WTC11 (cell line): ENCODE results near the gene ATP6V1D. TPM values are rescaled to one million over a fixed set of nuclear protein-coding genes. Genes with fewer than 3 reads are reported as not detected.
A peak's percentile ranks its signal among the peaks of the same experiment; 100 is the strongest.

Source experiments
- ATAC-seq: fragments of 200-7000 bp; cut with Tn5 transposase; 2 replicates; pipeline ENCODE4 v1.10.0; 2021; ENCODE audit warnings: mild to moderate bottlenecking, moderate library complexity
- CTCF ChIA-PET: fragments of 300-600 bp; sonication (Branson Sonifier 250); formaldehyde crosslinking; loops from one replicate; lab custom pipeline; 2021; ENCODE audit warnings: antibody characterized with exemption; lab: Charles Lee
- POLR2A ChIA-PET: fragments of 350-600 bp; sonication (Branson Sonifier 250); formaldehyde crosslinking; loops from one replicate; lab custom pipeline; 2021; ENCODE audit warnings: antibody characterized with exemption; lab: Charles Lee
- DNase-seq: peaks from one replicate; pipeline ENCODE4 v3.0.0; 2021; ENCODE audit warnings: low spot score
- H3K27ac Mint-ChIP-seq: 2 replicates; pipeline ENCODE4 v1.8.0; 2021; ENCODE audit warnings: mixed read lengths
- H3K27me3 Mint-ChIP-seq: 2 replicates; pipeline ENCODE4 v1.8.0; 2021; ENCODE audit warnings: low read depth, mild to moderate bottlenecking, moderate library complexity, mixed read lengths
- H3K36me3 Mint-ChIP-seq: 2 replicates; pipeline ENCODE4 v1.8.0; 2021; ENCODE audit warnings: mixed read lengths
- H3K4me1 Mint-ChIP-seq: 2 replicates; pipeline ENCODE4 v1.8.0; 2022; ENCODE audit warnings: mixed read lengths
- H3K4me3 Mint-ChIP-seq: 2 replicates; pipeline ENCODE4 v1.8.0; 2021; ENCODE audit warnings: mild to moderate bottlenecking, moderate library complexity, mixed read lengths
- H3K9me3 Mint-ChIP-seq: 2 replicates; pipeline ENCODE4 v1.8.0; 2021; ENCODE audit warnings: mixed read lengths
- CBFB ChIP-seq: sonication (generic); formaldehyde crosslinking; IDR thresholded peaks from 2 replicates; pipeline ENCODE4 v1.8.1; 2022; ENCODE audit warnings: mild to moderate bottlenecking, low read depth, missing genetic modification reagents
- EMX1 ChIP-seq: fragments of 250-450 bp; sonication (Bioruptor Pico); IDR thresholded peaks from 2 replicates; pipeline ENCODE4 v1.8.0; 2021; ENCODE audit warnings: mild to moderate bottlenecking
- ETV6 ChIP-seq: sonication (generic); formaldehyde crosslinking; IDR thresholded peaks from 2 replicates; pipeline ENCODE4 v1.8.1; 2022; ENCODE audit warnings: mild to moderate bottlenecking, missing genetic modification reagents
- FOXP1 ChIP-seq: sonication (generic); formaldehyde crosslinking; IDR thresholded peaks from 2 replicates; pipeline ENCODE4 v1.8.0; 2022; ENCODE audit warnings: missing genetic modification reagents, mild to moderate bottlenecking, moderate library complexity, borderline replicate concordance
- GABPB1 ChIP-seq: sonication (generic); formaldehyde crosslinking; IDR thresholded peaks from 2 replicates; pipeline ENCODE4 v1.8.1; 2023; ENCODE audit warnings: mild to moderate bottlenecking, missing genetic modification reagents
- MYBL2 ChIP-seq: sonication (generic); formaldehyde crosslinking; IDR thresholded peaks from 2 replicates; pipeline ENCODE4 v1.8.1; 2023; ENCODE audit warnings: mild to moderate bottlenecking, moderate library complexity, missing genetic modification reagents
- NR3C1 ChIP-seq: sonication (generic); formaldehyde crosslinking; conservative IDR thresholded peaks from 2 replicates; pipeline ENCODE4 v1.8.1; 2023; ENCODE audit warnings: low read depth, mild to moderate bottlenecking, missing genetic modification reagents
- OVOL2 ChIP-seq: fragments of 250-450 bp; sonication (Bioruptor Pico); IDR thresholded peaks from 2 replicates; pipeline ENCODE4 v1.9.0; 2021; ENCODE audit warnings: mild to moderate bottlenecking, borderline replicate concordance
- SMAD4 ChIP-seq: sonication (generic); formaldehyde crosslinking; IDR thresholded peaks from 2 replicates; pipeline ENCODE4 v1.8.0; 2022; ENCODE audit warnings: mild to moderate bottlenecking, missing genetic modification reagents
- ZNF416 ChIP-seq: fragments of 250-450 bp; sonication (Bioruptor Pico); IDR thresholded peaks from 2 replicates; pipeline ENCODE4 v1.9.0; 2021; ENCODE audit warnings: mild to moderate bottlenecking, inconsistent platforms
- ZNF671 ChIP-seq: fragments of 250-450 bp; sonication (Bioruptor Pico); IDR thresholded peaks from 2 replicates; pipeline ENCODE4 v1.8.0; 2021; ENCODE audit warnings: mild to moderate bottlenecking
- total RNA-seq: library from RNA; stranded (reverse); gene quantifications from 3 replicates; pipeline ENCODE4 v1.2.3, GENCODE V29; 2021
- TF ChIP-seq, protein P1 (sequence below): fragments of 250-450 bp; sonication (Bioruptor Pico); IDR thresholded peaks from 2 replicates; pipeline ENCODE4 v1.9.0; 2021; ENCODE audit warnings: mild to moderate bottlenecking
- TF ChIP-seq, protein P2 (sequence below): sonication (generic); formaldehyde crosslinking; IDR thresholded peaks from 2 replicates; pipeline ENCODE4 v1.8.1; 2022; ENCODE audit warnings: mild to moderate bottlenecking, moderate library complexity, missing genetic modification reagents
- TF ChIP-seq, protein P3 (sequence below): sonication (generic); formaldehyde crosslinking; IDR thresholded peaks from 2 replicates; pipeline ENCODE4 v1.8.1; 2023; ENCODE audit warnings: mild to moderate bottlenecking, missing genetic modification reagents
- TF ChIP-seq, protein P4 (sequence below): sonication (generic); formaldehyde crosslinking; conservative IDR thresholded peaks from 2 replicates; pipeline ENCODE4 v1.8.1; 2023; ENCODE audit warnings: mild to moderate bottlenecking, low read depth, missing genetic modification reagents, moderate library complexity

Gene ATP6V1D
- total RNA-seq, 1 experiment from 2014 or later: 54.0 TPM

DNA sequence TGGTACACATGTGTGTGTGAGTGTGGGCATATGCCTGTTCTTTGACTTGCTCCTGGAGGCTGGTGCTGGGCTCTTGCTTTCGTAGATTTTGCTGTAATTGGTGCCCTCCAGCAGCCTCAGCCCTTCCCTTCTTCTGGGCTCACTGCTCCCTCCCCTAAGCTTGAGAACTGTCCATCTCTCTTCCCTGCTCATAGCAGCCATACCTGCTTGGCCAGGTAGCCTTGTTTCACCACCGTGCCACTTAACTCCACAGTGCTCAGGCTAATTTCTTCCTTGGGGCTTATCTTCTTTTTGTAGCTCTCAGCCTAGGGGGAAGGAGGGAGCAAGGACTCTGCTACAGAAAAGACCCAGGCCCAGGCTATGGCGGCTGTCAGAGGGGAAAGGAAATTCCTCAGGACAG lies 32.5 kb upstream of the ATP6V1D start:
- Mint-ChIP-seq H3K36me3 (no peaks in the 10 kb centered on the region), H3K4me1 (peaks cover 6% of the 10 kb centered on the region), H3K4me3 (no peak overlapping the region), H3K27ac (0 out of 2 replicates have a peak overlapping the region, but pooled peaks have one; percentile 21), H3K9me3 (no peaks in the 10 kb centered on the region), H3K27me3 (no peaks in the 10 kb centered on the region)
- TF ChIP-seq NR3C1 (CRISPR knock-in tag) (no peak), SMAD4 (CRISPR knock-in tag) (no peak), ZNF671 (CRISPR knock-in tag) (no peak)
- ChIA-PET POLR2A (no interaction called here), CTCF (interaction anchor here (1.1 to 2.6 kb wide), 2 partner anchors 33 to 35 kb away, joined by 3 to 9 read pairs; partner anchors contain the start of gene ATP6V1D)
- ATAC-seq (no peak), DNase-seq (no peak)

DNA sequence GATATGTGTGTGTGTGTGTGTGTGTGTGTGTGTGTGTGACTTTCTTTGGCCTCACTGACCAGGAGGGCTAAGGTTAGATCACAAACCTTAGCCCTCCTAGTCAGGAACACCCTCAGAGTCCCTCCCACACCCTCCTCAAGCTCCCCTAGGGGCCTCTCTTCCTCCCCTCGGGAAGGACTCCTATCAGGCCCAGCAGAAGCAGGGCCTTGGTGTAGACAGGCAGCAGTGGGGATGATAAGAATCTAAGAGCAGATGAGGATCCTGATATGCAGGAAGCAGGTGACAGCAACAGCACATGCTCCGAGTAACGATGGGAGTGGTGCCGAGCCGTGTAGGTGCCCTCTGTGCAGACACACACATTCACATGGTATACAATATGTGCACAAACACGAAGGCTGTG lies 31.7 kb upstream of the ATP6V1D start:
- Mint-ChIP-seq H3K36me3 (no peaks in the 10 kb centered on the region), H3K4me1 (no peaks in the 10 kb centered on the region; the same call in 1 of the 2 replicates), H3K4me3 (no peak overlapping the region), H3K27me3 (no peaks in the 10 kb centered on the region), H3K9me3 (no peaks in the 10 kb centered on the region)
- ChIA-PET POLR2A (no interaction called here), CTCF (interaction anchor here (2.4 to 2.6 kb wide), 2 partner anchors 36 to 313 kb away, joined by 8 to 9 read pairs; no protein-coding TSS in a partner anchor)
- no peak for ATAC-seq
- DNase-seq: no peak
- TF ChIP-seq, protein P1, sequence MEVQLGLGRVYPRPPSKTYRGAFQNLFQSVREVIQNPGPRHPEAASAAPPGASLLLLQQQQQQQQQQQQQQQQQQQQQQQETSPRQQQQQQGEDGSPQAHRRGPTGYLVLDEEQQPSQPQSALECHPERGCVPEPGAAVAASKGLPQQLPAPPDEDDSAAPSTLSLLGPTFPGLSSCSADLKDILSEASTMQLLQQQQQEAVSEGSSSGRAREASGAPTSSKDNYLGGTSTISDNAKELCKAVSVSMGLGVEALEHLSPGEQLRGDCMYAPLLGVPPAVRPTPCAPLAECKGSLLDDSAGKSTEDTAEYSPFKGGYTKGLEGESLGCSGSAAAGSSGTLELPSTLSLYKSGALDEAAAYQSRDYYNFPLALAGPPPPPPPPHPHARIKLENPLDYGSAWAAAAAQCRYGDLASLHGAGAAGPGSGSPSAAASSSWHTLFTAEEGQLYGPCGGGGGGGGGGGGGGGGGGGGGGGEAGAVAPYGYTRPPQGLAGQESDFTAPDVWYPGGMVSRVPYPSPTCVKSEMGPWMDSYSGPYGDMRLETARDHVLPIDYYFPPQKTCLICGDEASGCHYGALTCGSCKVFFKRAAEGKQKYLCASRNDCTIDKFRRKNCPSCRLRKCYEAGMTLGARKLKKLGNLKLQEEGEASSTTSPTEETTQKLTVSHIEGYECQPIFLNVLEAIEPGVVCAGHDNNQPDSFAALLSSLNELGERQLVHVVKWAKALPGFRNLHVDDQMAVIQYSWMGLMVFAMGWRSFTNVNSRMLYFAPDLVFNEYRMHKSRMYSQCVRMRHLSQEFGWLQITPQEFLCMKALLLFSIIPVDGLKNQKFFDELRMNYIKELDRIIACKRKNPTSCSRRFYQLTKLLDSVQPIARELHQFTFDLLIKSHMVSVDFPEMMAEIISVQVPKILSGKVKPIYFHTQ (CRISPR knock-in tag): no peak
- TF ChIP-seq ZNF416 (CRISPR knock-in tag) (no peak), OVOL2 (CRISPR knock-in tag) (no peak), CBFB (CRISPR knock-in tag) (no peak), EMX1 (CRISPR knock-in tag) (no peak), ETV6 (CRISPR knock-in tag) (no peak), MYBL2 (CRISPR knock-in tag) (no peak), FOXP1 (CRISPR knock-in tag) (no peak), GABPB1 (CRISPR knock-in tag) (no peak)
- TF ChIP-seq, protein P2, sequence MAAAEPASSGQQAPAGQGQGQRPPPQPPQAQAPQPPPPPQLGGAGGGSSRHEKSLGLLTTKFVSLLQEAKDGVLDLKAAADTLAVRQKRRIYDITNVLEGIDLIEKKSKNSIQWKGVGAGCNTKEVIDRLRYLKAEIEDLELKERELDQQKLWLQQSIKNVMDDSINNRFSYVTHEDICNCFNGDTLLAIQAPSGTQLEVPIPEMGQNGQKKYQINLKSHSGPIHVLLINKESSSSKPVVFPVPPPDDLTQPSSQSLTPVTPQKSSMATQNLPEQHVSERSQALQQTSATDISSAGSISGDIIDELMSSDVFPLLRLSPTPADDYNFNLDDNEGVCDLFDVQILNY (CRISPR knock-in tag): no peak
- TF ChIP-seq, protein P3, sequence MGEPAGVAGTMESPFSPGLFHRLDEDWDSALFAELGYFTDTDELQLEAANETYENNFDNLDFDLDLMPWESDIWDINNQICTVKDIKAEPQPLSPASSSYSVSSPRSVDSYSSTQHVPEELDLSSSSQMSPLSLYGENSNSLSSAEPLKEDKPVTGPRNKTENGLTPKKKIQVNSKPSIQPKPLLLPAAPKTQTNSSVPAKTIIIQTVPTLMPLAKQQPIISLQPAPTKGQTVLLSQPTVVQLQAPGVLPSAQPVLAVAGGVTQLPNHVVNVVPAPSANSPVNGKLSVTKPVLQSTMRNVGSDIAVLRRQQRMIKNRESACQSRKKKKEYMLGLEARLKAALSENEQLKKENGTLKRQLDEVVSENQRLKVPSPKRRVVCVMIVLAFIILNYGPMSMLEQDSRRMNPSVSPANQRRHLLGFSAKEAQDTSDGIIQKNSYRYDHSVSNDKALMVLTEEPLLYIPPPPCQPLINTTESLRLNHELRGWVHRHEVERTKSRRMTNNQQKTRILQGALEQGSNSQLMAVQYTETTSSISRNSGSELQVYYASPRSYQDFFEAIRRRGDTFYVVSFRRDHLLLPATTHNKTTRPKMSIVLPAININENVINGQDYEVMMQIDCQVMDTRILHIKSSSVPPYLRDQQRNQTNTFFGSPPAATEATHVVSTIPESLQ (CRISPR knock-in tag): no peak
- TF ChIP-seq, protein P4, sequence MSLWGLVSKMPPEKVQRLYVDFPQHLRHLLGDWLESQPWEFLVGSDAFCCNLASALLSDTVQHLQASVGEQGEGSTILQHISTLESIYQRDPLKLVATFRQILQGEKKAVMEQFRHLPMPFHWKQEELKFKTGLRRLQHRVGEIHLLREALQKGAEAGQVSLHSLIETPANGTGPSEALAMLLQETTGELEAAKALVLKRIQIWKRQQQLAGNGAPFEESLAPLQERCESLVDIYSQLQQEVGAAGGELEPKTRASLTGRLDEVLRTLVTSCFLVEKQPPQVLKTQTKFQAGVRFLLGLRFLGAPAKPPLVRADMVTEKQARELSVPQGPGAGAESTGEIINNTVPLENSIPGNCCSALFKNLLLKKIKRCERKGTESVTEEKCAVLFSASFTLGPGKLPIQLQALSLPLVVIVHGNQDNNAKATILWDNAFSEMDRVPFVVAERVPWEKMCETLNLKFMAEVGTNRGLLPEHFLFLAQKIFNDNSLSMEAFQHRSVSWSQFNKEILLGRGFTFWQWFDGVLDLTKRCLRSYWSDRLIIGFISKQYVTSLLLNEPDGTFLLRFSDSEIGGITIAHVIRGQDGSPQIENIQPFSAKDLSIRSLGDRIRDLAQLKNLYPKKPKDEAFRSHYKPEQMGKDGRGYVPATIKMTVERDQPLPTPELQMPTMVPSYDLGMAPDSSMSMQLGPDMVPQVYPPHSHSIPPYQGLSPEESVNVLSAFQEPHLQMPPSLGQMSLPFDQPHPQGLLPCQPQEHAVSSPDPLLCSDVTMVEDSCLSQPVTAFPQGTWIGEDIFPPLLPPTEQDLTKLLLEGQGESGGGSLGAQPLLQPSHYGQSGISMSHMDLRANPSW: no peak
- TF ChIP-seq, all 79 proteins: peak for 0
- no peak overlapping the region for H3K27ac Mint-ChIP-seq
